ENCODE data around the gene ZNF74.

The ZNF74 gene

DNA sequence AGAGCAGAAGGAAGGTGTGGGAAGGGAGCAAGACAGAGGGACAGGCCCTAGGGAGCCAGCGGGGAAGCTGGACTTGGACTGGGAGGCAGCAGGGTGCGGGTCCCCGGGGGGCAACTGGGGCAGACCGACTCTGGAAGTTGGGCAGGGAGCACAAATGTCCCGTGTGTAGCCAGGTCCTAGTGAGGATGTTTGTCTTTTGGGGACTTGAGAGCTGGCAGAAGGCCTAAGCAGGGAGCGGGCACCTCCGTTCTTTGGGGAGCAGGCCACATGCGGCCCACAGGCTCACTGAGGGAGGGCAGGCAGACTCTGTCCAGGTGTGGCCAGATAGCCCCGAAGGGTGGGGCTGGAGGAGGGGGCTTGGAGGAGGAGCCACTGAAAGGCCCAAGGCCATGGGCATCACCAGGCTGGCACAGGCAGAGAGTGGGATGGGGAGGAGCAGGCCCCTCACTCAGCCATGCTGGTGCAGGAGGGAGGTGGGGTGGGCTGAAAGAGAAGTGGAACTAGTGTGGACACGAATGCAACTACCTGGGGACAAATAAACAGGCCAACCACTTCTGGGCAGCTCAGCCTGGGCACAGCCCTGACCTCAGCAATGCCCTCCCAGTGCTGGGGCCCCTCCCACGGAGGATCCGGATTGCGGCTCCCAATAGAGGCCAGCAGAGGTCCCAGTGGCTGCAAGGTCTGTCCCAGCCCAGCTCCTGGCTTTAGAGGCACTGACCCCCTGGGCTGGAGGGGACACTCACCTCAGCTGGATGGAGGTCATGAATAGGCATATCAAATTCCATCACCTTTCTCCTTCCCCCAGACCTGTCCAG is 44.9 kb downstream of the ZNF74 start:
- peaks cover 0 to 53% (median 20%) of the 10 kb centered on the region in 3 experiments for H3K27me3 ChIP-seq (ENCODE audit: control insufficient read depth in 3 of 3, insufficient read depth in 3 of 3, low read depth in 1 of 3, low read length in 3 of 3)
- peak overlapping the region in 1 of 2 donors; percentile 99 for H3K4me3 ChIP-seq (ENCODE audit: low read length in 2 of 2)
- DNase-seq (ENCODE audit: low spot score): no peak
- H3K18ac ChIP-seq (ENCODE audit: low read length): peak overlapping the region; percentile 90
- no peak overlapping the region for H3K14ac ChIP-seq (ENCODE audit: low read length)
- H2BK5ac ChIP-seq (ENCODE audit: low read length): no peak overlapping the region
- no peak overlapping the region for H3K27ac ChIP-seq (replicated peaks; ENCODE audit: low read length)
- H2BK12ac ChIP-seq (ENCODE audit: low read length): no peak overlapping the region
- no CpG with 5 or more reads among the region's 13 CpGs for WGBS, 2 donors (ENCODE audit: extremely low coverage in 2 of 2, insufficient read length in 2 of 2, insufficient replicate concordance in 1 of 2)
- H2AK5ac ChIP-seq (ENCODE audit: low read depth, low read length): no peak overlapping the region
- peaks cover 16 to 44% of the 10 kb centered on the region in 2 donors for H3K36me3 ChIP-seq (replicated peaks in 1 of 2; ENCODE audit: control insufficient read depth in 2 of 2, insufficient read depth in 2 of 2, low read length in 2 of 2)
- H2BK15ac ChIP-seq (ENCODE audit: low read length): no peak overlapping the region
- peak overlapping the region; percentile 41 for H4K91ac ChIP-seq (ENCODE audit: low read depth, low read length, poor library complexity)
- H2AFZ ChIP-seq (ENCODE audit: low read length): no peak overlapping the region
- peak overlapping the region; percentile 63 for H3K9ac ChIP-seq (ENCODE audit: low read depth, low read length, poor library complexity)
- H3K4ac ChIP-seq (ENCODE audit: low read length): no peak overlapping the region
- no peak overlapping the region for H3K4me2 ChIP-seq (ENCODE audit: insufficient read depth, low read length, poor library complexity, severe bottlenecking)
- H3K79me1 ChIP-seq (ENCODE audit: low read depth, low read length): no peaks in the 10 kb centered on the region
- no peak overlapping the region for H4K8ac ChIP-seq (ENCODE audit: low read depth, low read length)
- no peak overlapping the region for H2BK120ac ChIP-seq (ENCODE audit: low read depth, low read length)
- H3K23ac ChIP-seq (ENCODE audit: low read depth, low read length, poor library complexity): peak overlapping the region; percentile 98
- peaks cover 10 to 16% of the 10 kb centered on the region in 2 donors for H3K4me1 ChIP-seq (ENCODE audit: control insufficient read depth in 2 of 2, insufficient read depth in 1 of 2, low read depth in 1 of 2, low read length in 2 of 2)
- H3K9me3 ChIP-seq (replicated peaks in 1 of 2; ENCODE audit: control insufficient read depth in 2 of 2, insufficient read depth in 1 of 2, low read depth in 1 of 2, low read length in 2 of 2): peaks cover 0 to 2% of the 10 kb centered on the region in 2 donors

DNA sequence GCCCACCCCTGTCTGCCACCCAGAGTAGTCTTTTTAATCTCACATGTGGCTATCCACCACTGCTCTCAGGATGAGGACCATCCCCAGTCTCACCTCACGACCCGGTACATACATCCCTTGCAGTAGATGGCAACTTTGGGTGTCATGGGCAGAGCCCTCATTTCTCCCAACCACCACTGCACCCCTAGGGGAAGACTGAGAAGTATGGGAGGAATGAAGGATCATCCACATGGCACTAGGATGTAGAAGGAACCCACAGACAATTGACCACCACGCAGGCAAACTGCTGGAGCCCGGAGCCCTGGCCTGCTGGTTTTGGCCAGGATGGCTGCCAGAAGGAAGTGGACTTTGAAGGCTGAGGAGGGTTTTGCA is 45.6 kb downstream of the ZNF74 start:
- Histone ChIP-seq H3K4ac (ENCODE audit: low read length) (no peak overlapping the region), H2BK120ac (ENCODE audit: low read depth, low read length) (no peak overlapping the region), H3K14ac (ENCODE audit: low read length) (peak overlapping the region; percentile 60), H2BK12ac (ENCODE audit: low read length) (no peak overlapping the region), H3K18ac (ENCODE audit: low read length) (no peak overlapping the region), H2BK5ac (ENCODE audit: low read length) (no peak overlapping the region), H3K4me2 (ENCODE audit: insufficient read depth, low read length, poor library complexity, severe bottlenecking) (no peak overlapping the region), H2AK5ac (ENCODE audit: low read depth, low read length) (no peak overlapping the region), H2AFZ (ENCODE audit: low read length) (no peak overlapping the region), H3K36me3 (replicated peaks in 1 of 2; ENCODE audit: control insufficient read depth in 2 of 2, insufficient read depth in 2 of 2, low read length in 2 of 2) (peaks cover 21 to 45% of the 10 kb centered on the region in 2 donors), H4K91ac (ENCODE audit: low read depth, low read length, poor library complexity) (no peak overlapping the region), H3K4me3 (ENCODE audit: low read length in 2 of 2) (no peak overlapping the region), H3K4me1 (ENCODE audit: control insufficient read depth in 2 of 2, insufficient read depth in 1 of 2, low read depth in 1 of 2, low read length in 2 of 2) (peaks cover 10 to 16% of the 10 kb centered on the region in 2 donors), H3K79me1 (ENCODE audit: low read depth, low read length) (no peaks in the 10 kb centered on the region), H3K9ac (ENCODE audit: low read depth, low read length, poor library complexity) (no peak overlapping the region), H4K8ac (ENCODE audit: low read depth, low read length) (no peak overlapping the region), H3K23ac (ENCODE audit: low read depth, low read length, poor library complexity) (peak overlapping the region; percentile 95), H2BK15ac (ENCODE audit: low read length) (no peak overlapping the region), H3K27me3 (ENCODE audit: control insufficient read depth in 3 of 3, insufficient read depth in 3 of 3, low read depth in 1 of 3, low read length in 3 of 3) (peaks cover 0 to 47% (median 20%) of the 10 kb centered on the region in 3 experiments), H3K27ac (replicated peaks; ENCODE audit: low read length) (no peak overlapping the region), H3K9me3 (replicated peaks in 1 of 2; ENCODE audit: control insufficient read depth in 2 of 2, insufficient read depth in 1 of 2, low read depth in 1 of 2, low read length in 2 of 2) (peaks cover 0 to 2% of the 10 kb centered on the region in 2 donors)
- DNase-seq (ENCODE audit: low spot score): no peak
- no CpG with 5 or more reads among the region's 4 CpGs for WGBS, 2 donors (ENCODE audit: extremely low coverage in 2 of 2, insufficient read length in 2 of 2, insufficient replicate concordance in 1 of 2)

DNA sequence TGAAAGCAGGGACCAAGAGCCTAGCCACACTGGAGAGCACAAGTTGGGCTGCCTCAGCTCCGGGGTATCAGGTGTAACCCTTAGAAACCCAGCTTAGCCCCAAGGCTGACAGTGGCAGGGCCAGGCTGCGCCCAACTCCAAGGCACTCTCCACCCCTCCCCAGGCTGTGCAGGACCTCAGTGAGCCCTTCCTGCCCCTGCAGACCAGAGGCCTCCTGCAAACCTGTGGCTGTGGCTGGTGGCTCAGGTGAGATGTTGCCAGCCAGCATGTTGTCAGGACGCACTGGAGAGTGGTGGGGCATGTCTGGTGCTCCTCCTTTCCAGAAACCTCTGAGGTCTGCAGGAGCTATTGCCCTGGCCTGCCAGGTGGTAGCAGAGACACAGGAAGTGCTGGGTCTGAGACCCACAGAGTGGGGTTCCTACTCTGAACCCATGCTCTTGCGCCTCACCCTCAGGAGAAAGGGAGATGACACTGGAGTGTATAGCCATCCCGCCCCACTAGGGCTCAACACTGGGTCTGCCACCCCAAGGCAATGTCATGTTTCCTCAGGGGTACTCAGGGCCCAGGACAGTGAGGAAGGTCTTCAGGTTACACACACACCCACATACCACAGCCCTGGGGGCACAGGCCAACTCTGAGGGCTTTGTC is 46.1 kb downstream of the ZNF74 start:
- Histone ChIP-seq H2AK5ac (ENCODE audit: low read depth, low read length) (no peak overlapping the region), H2AFZ (ENCODE audit: low read length) (no peak overlapping the region), H3K14ac (ENCODE audit: low read length) (peak overlapping the region; percentile 60), H3K27me3 (ENCODE audit: control insufficient read depth in 3 of 3, insufficient read depth in 3 of 3, low read depth in 1 of 3, low read length in 3 of 3) (peaks cover 0 to 42% (median 20%) of the 10 kb centered on the region in 3 experiments), H3K4me2 (ENCODE audit: insufficient read depth, low read length, poor library complexity, severe bottlenecking) (no peak overlapping the region), H2BK12ac (ENCODE audit: low read length) (no peak overlapping the region), H3K18ac (ENCODE audit: low read length) (no peak overlapping the region), H2BK15ac (ENCODE audit: low read length) (no peak overlapping the region), H3K4ac (ENCODE audit: low read length) (no peak overlapping the region), H2BK120ac (ENCODE audit: low read depth, low read length) (no peak overlapping the region), H4K91ac (ENCODE audit: low read depth, low read length, poor library complexity) (no peak overlapping the region), H3K36me3 (replicated peaks in 1 of 2; ENCODE audit: control insufficient read depth in 2 of 2, insufficient read depth in 2 of 2, low read length in 2 of 2) (peaks cover 21 to 45% of the 10 kb centered on the region in 2 donors), H3K9me3 (replicated peaks in 1 of 2; ENCODE audit: control insufficient read depth in 2 of 2, insufficient read depth in 1 of 2, low read depth in 1 of 2, low read length in 2 of 2) (peaks cover 0 to 2% of the 10 kb centered on the region in 2 donors), H3K23ac (ENCODE audit: low read depth, low read length, poor library complexity) (peak overlapping the region; percentile 95), H3K79me1 (ENCODE audit: low read depth, low read length) (no peaks in the 10 kb centered on the region), H3K9ac (ENCODE audit: low read depth, low read length, poor library complexity) (no peak overlapping the region), H3K27ac (replicated peaks; ENCODE audit: low read length) (no peak overlapping the region), H3K4me1 (ENCODE audit: control insufficient read depth in 2 of 2, insufficient read depth in 1 of 2, low read depth in 1 of 2, low read length in 2 of 2) (peaks cover 10 to 16% of the 10 kb centered on the region in 2 donors), H3K4me3 (ENCODE audit: low read length in 2 of 2) (no peak overlapping the region), H4K8ac (ENCODE audit: low read depth, low read length) (no peak overlapping the region), H2BK5ac (ENCODE audit: low read length) (peak overlapping the region; percentile 75)
- no CpG with 5 or more reads among the region's 5 CpGs for WGBS, 2 donors (ENCODE audit: extremely low coverage in 2 of 2, insufficient read length in 2 of 2, insufficient replicate concordance in 1 of 2)
- no peak for DNase-seq (ENCODE audit: low spot score)
